Mesendoderm (in vitro differentiated cells): ENCODE measurements around the gene SBNO2.

Experiments
- DNase-seq: peaks from one replicate; pipeline ENCODE4 v3.0.0; 2013
- H2AK5ac ChIP-seq: 2 replicates; pipeline ENCODE4 v1.6.1; 2013; ENCODE audit warnings: low read length, inconsistent platforms
- H2BK120ac ChIP-seq: 2 replicates; pipeline ENCODE4 v1.6.1; 2013; ENCODE audit warnings: low read depth, mild to moderate bottlenecking, low read length, moderate library complexity, mixed read lengths
- H2BK15ac ChIP-seq: replicated peaks from 2 replicates; pipeline ENCODE4 v1.6.1; 2013; ENCODE audit warnings: low read depth, mild to moderate bottlenecking, moderate library complexity
- H2BK5ac ChIP-seq: 2 replicates; pipeline ENCODE4 v1.6.1; 2013; ENCODE audit warnings: low read length, inconsistent platforms
- H3K18ac ChIP-seq: 2 replicates; pipeline ENCODE4 v1.6.1; 2013; ENCODE audit warnings: mild to moderate bottlenecking, low read length, mixed read lengths
- H3K23ac ChIP-seq: one replicate; pipeline ENCODE4 v1.6.1; 2013; ENCODE audit warnings: low read length
- H3K27ac ChIP-seq: 2 replicates; pipeline ENCODE4 v1.5.1; 2013; ENCODE audit warnings: low read depth, mild to moderate bottlenecking, inconsistent platforms, low read length, moderate library complexity
- H3K27me3 ChIP-seq: 2 replicates; pipeline ENCODE4 v1.6.1; 2013; ENCODE audit warnings: low read length, control low read depth, mild to moderate bottlenecking, inconsistent platforms; ENCODE audit not compliant: insufficient read depth, poor library complexity
- H3K36me3 ChIP-seq: 2 replicates; pipeline ENCODE4 v1.6.1; 2013; ENCODE audit warnings: low read length, inconsistent platforms; ENCODE audit not compliant: control insufficient read depth, insufficient read depth
- H3K4ac ChIP-seq: one replicate; pipeline ENCODE4 v1.6.1; 2013; ENCODE audit warnings: low read depth, mild to moderate bottlenecking, low read length, moderate library complexity
- H3K4me1 ChIP-seq: 2 replicates; pipeline ENCODE4 v1.6.1; 2013; ENCODE audit warnings: low read depth, low read length, inconsistent platforms; ENCODE audit not compliant: control insufficient read depth
- H3K4me2 ChIP-seq: 2 replicates; pipeline ENCODE4 v1.6.1; 2013; ENCODE audit warnings: low read length
- H3K4me3 ChIP-seq: 2 replicates; pipeline ENCODE4 v1.5.1; 2013; ENCODE audit warnings: mild to moderate bottlenecking, low read length
- H3K56ac ChIP-seq: one replicate; pipeline ENCODE4 v1.6.1; 2013; ENCODE audit warnings: low read length
- H3K79me1 ChIP-seq: 2 replicates; pipeline ENCODE4 v1.6.1; 2013; ENCODE audit warnings: low read length, inconsistent platforms
- H3K79me2 ChIP-seq: 2 replicates; pipeline ENCODE4 v1.6.1; 2013; ENCODE audit warnings: mild to moderate bottlenecking, low read length; ENCODE audit not compliant: control insufficient read depth, insufficient read depth
- H3K9ac ChIP-seq: 2 replicates; pipeline ENCODE4 v1.6.1; 2013; ENCODE audit warnings: low read length, inconsistent platforms
- H4K5ac ChIP-seq: one replicate; pipeline ENCODE4 v1.6.1; 2013; ENCODE audit warnings: low read length
- H4K8ac ChIP-seq: one replicate; pipeline ENCODE4 v1.6.1; 2013; ENCODE audit warnings: low read depth, mild to moderate bottlenecking, control low read depth, low read length, moderate library complexity
- WGBS: extraction: QIAGEN DNeasy Blood & Tissue Kit; methylation state at CpG from one replicate; pipeline ENCODE4 v1.1.7; 2013; ENCODE audit warnings: low lambda C conversion rate, missing lambda C conversion rate; ENCODE audit not compliant: insufficient coverage; ENCODE audit errors: extremely low coverage; 5-methylcytosine and 5-hydroxymethylcytosine counted together

Gene SBNO2

GRCh38 chr19:1121395-1121794, 52.7 kb downstream of the SBNO2 start:
- Histone ChIP-seq H4K5ac (no peak overlapping the region), H3K4me2 (no peak overlapping the region), H4K8ac (no peak overlapping the region), H3K27me3 (no peaks in the 10 kb centered on the region), H3K56ac (no peak overlapping the region), H3K36me3 (peaks cover 6% of the 10 kb centered on the region), H3K79me1 (no peaks in the 10 kb centered on the region), H3K18ac (no peak overlapping the region), H3K27ac (no peak overlapping the region), H2BK120ac (no peak overlapping the region), H2BK5ac (no peak overlapping the region), H3K9ac (no peak overlapping the region), H3K79me2 (no peaks in the 10 kb centered on the region), H3K4ac (no peak overlapping the region), H2AK5ac (no peak overlapping the region), H3K23ac (no peak overlapping the region), H2BK15ac (no peak overlapping the region), H3K4me1 (no peaks in the 10 kb centered on the region), H3K4me3 (no peak overlapping the region)
- DNase-seq = no peak
- no CpG with 5 or more reads among the region's 10 CpGs for WGBS

DNA sequence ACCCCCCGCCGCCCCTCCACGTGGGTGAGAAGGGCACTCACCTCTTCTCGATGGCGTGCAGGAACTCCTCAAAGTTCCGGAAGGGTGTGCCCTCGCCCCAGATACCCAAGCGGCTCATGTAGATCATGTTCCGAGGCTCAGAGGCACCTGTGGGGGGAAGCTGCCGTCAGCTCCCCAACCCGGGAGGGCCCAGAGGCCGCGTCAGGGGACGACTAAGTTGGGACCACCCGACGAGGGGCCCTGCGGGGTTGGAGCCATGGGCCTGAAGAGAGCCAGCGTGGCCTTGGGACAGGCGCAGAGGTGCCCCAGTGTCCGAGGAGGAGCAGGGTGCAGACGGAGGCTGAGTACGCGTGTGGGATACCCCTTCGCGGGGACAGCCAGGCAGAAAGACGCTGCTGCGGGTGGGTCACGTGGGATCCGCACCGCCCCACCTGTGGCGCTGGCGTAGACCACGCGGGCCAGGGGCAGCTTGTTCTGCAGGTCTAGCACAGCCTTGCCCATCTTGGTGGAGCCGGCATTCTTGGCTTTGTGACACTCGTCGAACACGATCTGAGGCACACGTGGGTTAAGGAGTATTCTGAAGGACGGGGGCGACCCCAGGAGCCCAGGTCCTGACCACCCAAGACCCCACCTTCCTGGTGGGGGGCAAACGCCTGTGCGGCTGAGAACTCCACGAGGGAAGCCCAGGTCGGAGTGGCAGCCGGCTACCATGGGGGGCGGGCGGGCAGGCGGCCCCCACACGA, 54.4 kb downstream of the SBNO2 start:
- Histone ChIP-seq H3K27ac (no peak overlapping the region), H3K56ac (no peak overlapping the region), H4K5ac (no peak overlapping the region), H3K23ac (no peak overlapping the region), H3K9ac (no peak overlapping the region), H2BK5ac (no peak overlapping the region), H3K18ac (no peak overlapping the region), H2BK120ac (no peak overlapping the region), H3K79me1 (no peaks in the 10 kb centered on the region), H4K8ac (no peak overlapping the region), H3K36me3 (peaks cover 6% of the 10 kb centered on the region), H3K79me2 (no peaks in the 10 kb centered on the region), H3K4ac (no peak overlapping the region), H2BK15ac (no peak overlapping the region), H3K27me3 (no peaks in the 10 kb centered on the region), H3K4me2 (no peak overlapping the region), H3K4me1 (no peaks in the 10 kb centered on the region), H3K4me3 (no peak overlapping the region), H2AK5ac (no peak overlapping the region)
- WGBS = no CpG with 5 or more reads among the region's 50 CpGs
- DNase-seq = no peak

DNA sequence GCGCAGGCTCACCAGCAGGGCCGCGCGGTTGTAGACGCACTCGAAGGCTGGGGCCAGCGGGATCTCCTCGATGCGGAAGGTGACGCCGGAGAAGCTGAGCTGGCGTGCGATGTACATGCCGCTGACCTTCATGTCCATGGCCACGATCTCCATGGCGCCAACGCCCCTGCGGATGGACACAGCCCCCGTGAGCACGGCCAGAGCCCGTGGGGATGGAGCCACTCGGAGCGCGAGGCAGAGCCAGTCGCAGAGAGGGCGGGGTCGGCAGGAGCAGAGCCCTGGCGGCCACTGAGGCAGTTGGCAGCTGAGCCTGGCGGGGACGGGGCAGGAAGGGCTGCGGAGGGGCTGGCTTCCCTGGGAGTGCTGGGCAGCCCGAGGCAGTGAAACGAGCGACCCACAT, 55.1 kb downstream of the SBNO2 start:
- H3K9ac ChIP-seq = no peak overlapping the region
- no peak overlapping the region for H3K4ac ChIP-seq
- no peak overlapping the region for H3K4me3 ChIP-seq
- H3K27me3 ChIP-seq = no peaks in the 10 kb centered on the region
- no peak overlapping the region for H4K8ac ChIP-seq
- H2BK5ac ChIP-seq = no peak overlapping the region
- H3K23ac ChIP-seq = no peak overlapping the region
- no CpG with 5 or more reads among the region's 34 CpGs for WGBS
- no peak overlapping the region for H3K4me2 ChIP-seq
- H3K79me2 ChIP-seq = no peaks in the 10 kb centered on the region
- H3K56ac ChIP-seq = no peak overlapping the region
- no peaks in the 10 kb centered on the region for H3K79me1 ChIP-seq
- H3K36me3 ChIP-seq = peaks cover 6% of the 10 kb centered on the region
- no peak for DNase-seq
- no peak overlapping the region for H4K5ac ChIP-seq
- no peak overlapping the region for H3K27ac ChIP-seq
- H2BK120ac ChIP-seq = no peak overlapping the region
- H2AK5ac ChIP-seq = no peak overlapping the region
- no peak overlapping the region for H2BK15ac ChIP-seq
- no peak overlapping the region for H3K18ac ChIP-seq
- no peaks in the 10 kb centered on the region for H3K4me1 ChIP-seq

GRCh38 chr19:1117654-1118053, 56.4 kb downstream of the SBNO2 start:
- H3K4me1 ChIP-seq = no peaks in the 10 kb centered on the region
- H3K79me2 ChIP-seq = no peaks in the 10 kb centered on the region
- H3K4me2 ChIP-seq = no peak overlapping the region
- H3K23ac ChIP-seq = no peak overlapping the region
- H3K79me1 ChIP-seq = no peaks in the 10 kb centered on the region
- no peak overlapping the region for H2AK5ac ChIP-seq
- H3K27ac ChIP-seq = no peak overlapping the region
- no peak overlapping the region for H3K4me3 ChIP-seq
- peaks cover 8% of the 10 kb centered on the region for H3K36me3 ChIP-seq
- H3K56ac ChIP-seq = no peak overlapping the region
- H3K18ac ChIP-seq = no peak overlapping the region
- no peak overlapping the region for H4K8ac ChIP-seq
- no peak overlapping the region for H4K5ac ChIP-seq
- no peak for DNase-seq
- H3K9ac ChIP-seq = no peak overlapping the region
- no peak overlapping the region for H2BK15ac ChIP-seq
- no CpG with 5 or more reads among the region's 16 CpGs for WGBS
- H2BK120ac ChIP-seq = no peak overlapping the region
- no peak overlapping the region for H2BK5ac ChIP-seq
- no peak overlapping the region for H3K4ac ChIP-seq
- H3K27me3 ChIP-seq = no peaks in the 10 kb centered on the region

DNA sequence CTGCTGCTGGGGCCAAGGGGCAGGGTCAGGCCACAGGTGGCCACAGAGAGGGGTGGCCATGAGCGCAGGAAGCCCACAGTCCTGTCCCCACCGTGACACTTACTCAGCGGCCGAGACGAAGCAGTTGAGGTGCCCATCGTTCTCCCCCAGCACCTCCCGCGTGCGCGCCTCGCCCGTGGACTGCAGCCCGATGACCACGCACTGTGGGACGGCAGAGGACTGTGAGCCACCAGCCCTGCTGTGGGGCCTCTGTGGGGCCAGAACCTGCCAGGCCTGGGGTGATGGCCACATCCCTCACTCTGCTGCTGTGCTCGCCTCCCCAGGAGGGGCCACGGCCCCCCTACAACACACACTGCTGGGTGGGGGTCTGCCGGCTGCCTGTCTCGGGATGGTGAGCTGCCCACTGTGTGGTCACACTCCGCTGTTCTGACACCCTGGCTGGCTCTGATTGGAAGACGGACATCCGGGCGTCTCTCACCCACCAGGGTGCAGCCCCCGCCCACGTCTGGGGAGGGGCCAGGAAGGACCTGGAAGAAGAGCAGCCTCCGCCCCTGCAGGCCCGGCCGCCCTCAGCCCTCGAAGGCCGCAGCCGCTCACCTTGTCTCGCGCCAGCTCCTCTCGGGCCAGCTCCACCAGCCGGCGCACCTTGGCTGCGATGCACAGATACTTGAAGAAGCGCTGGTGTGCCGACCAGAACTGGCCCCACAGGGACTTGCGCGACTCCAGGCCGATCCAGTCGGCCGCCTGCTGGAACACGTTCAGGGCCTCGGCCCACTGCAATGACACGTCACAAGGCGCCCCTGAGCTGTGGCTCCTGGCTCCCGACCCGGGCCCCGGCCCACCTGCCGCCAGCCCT, 57.1 kb downstream of the SBNO2 start:
- Histone ChIP-seq H4K5ac (no peak overlapping the region), H3K79me1 (no peaks in the 10 kb centered on the region), H3K9ac (no peak overlapping the region), H3K79me2 (no peaks in the 10 kb centered on the region), H3K23ac (no peak overlapping the region), H4K8ac (no peak overlapping the region), H3K27me3 (no peaks in the 10 kb centered on the region), H3K4me3 (no peak overlapping the region), H3K18ac (no peak overlapping the region), H3K4me2 (no peak overlapping the region), H3K36me3 (peaks cover 8% of the 10 kb centered on the region), H3K56ac (no peak overlapping the region), H3K4me1 (no peaks in the 10 kb centered on the region), H2BK120ac (no peak overlapping the region), H2AK5ac (no peak overlapping the region), H2BK5ac (no peak overlapping the region), H3K4ac (no peak overlapping the region), H2BK15ac (no peak overlapping the region), H3K27ac (no peak overlapping the region)
- DNase-seq = no peak
- WGBS = no CpG with 5 or more reads among the region's 52 CpGs
